ENCODE data around the gene CASQ1.

- TF ChIP-seq CTCF (IDR thresholded peaks at IDR 0.05 in 4 of 5, conservative IDR thresholded peaks at IDR 0.05 in 1 of 5) (no peak), POLR2A (IDR thresholded peaks at IDR 0.05) (no peak)
Observed at GRCh38 chr1:160227034-160227433, 36.7 kb downstream of the CASQ1 start.
